Esophagus muscularis mucosa (tissue), 4 donors: ENCODE results near the gene LRRC45. TPM values are rescaled to one million over a fixed set of nuclear protein-coding genes. Genes with fewer than 3 reads are reported as not detected.

Experiments used
- DNase-seq: peaks from one replicate; pipeline ENCODE4 v3.0.0-alpha.2; 2017; ENCODE audit errors: extremely low spot score
- H3K27ac ChIP-seq, 4 donors: fragments of 200-600 bp; sonication (generic); replicated peaks in 1 of 4; 1 replicate in 3 of 4; 2 replicates in 1 of 4; pipeline ENCODE4 v1.5.1; 2016 to 2019; ENCODE audit warnings: mild to moderate bottlenecking in 1 of 4
- H3K27me3 ChIP-seq, 4 donors: fragments of 200-600 bp; sonication (generic); one replicate each; pipeline versions ENCODE4 v1.5.1 to v1.6.0; 2016 to 2019
- H3K36me3 ChIP-seq, 4 donors: fragments of 200-600 bp; sonication (generic); one replicate each; pipeline ENCODE4 v1.5.1; 2016 to 2019
- H3K4me1 ChIP-seq, 4 donors: fragments of 200-600 bp; sonication (generic); one replicate each; pipeline ENCODE4 v1.5.1; 2016 to 2019
- H3K4me3 ChIP-seq, 4 donors: fragments of 200-600 bp; sonication (generic); 1 replicate in 2 of 4; 2 replicates in 2 of 4; pipeline ENCODE4 v1.5.1; 2016 to 2019; ENCODE audit warnings: mild to moderate bottlenecking in 4 of 4, moderate library complexity in 1 of 4
- H3K9me3 ChIP-seq, 4 donors: fragments of 200-600 bp; sonication (generic); 1 replicate in 3 of 4; 2 replicates in 1 of 4; pipeline ENCODE4 v1.5.1; 2016 to 2019
- EP300 ChIP-seq: sonication (generic); formaldehyde crosslinking; IDR thresholded peaks from one replicate; pipeline ENCODE4 v1.6.1; 2017; ENCODE audit warnings: antibody characterized with exemption
- POLR2A ChIP-seq: fragments of 450-650 bp; IDR thresholded peaks from one replicate; pipeline ENCODE4 v1.6.1; 2017; ENCODE audit warnings: antibody characterized with exemption, moderate library complexity, mild to moderate bottlenecking, low read depth
- POLR2AphosphoS5 ChIP-seq, 2 donors: sonication (generic); formaldehyde crosslinking; IDR thresholded peaks; one replicate each; pipeline ENCODE4 v1.6.1; 2017; ENCODE audit warnings: antibody characterized with exemption in 2 of 2
- WGBS: methylation state at CpG from one replicate; pipeline ENCODE4 v1.1.5; 2018; 5-methylcytosine and 5-hydroxymethylcytosine counted together
- intact Hi-C: fragments of 100-400 bp; cut with DNase I; formaldehyde crosslinking; loops from one replicate; pipeline ENCODE4 v1.15.1; 2023
- total RNA-seq, 4 donors: library from RNA; depleted of rRNA; stranded (reverse); fragments of >200 nt; gene quantifications; one replicate each; pipeline versions ENCODE4 v1.1.0 to v1.2.1, GENCODE V29; 2016
- TF ChIP-seq, protein P1 (sequence below), 3 experiments: fragments of 200-600 bp in 2 of 3; fragments of 450-650 bp in 1 of 3; sonication (generic) in 2 of 3; IDR thresholded peaks; one replicate each; pipeline ENCODE4 v1.5.1; 2017 to 2019; ENCODE audit warnings: antibody characterized with exemption in 3 of 3, mild to moderate bottlenecking in 2 of 3, moderate library complexity in 1 of 3

LRRC45 gene
- total RNA-seq, 4 donors from 2014 or later: 6.6 to 15.8 (median 11.5) TPM

DNA sequence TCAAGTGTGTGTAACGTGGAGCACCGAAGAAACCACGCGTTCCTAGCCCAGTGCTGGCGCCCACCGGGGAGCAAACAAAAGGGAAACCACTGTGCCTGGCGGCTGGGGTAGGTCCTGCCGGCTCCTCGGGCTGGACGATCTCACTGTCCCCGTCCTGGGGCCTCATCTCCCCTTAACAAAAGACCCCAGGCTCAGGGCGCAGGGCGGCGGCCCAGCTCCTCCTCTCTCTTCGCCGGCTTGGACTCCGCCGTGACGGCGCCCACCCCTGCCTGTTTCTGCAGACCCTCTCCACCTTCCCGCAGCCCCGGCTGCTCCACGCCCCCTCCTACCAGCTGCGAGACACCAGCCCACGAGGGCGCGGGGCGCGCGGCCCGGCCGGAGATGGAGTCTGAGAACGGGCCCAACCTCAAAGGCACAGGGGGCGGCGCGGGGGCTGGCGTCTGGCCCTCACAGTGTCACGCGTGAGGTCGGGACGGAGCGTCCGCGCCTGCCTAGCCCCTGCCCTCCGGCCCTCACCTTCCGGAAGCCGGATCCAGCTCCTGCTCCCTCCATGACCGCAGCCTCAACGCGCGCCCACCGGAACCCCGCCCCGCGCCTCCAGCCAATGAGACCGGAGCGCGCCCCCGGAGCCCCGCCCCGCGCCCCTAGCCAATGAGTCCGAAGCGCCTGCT lies 660 bp upstream of the LRRC45 start, which contains the start of gene CENPX:
CENPX (minus strand) TSS at position 569 of the 671 bp plus-strand sequence; CDS start at position 552, 17 bp downstream.
- DNase-seq: no peak
- intact Hi-C loops: no loop called here

DNA sequence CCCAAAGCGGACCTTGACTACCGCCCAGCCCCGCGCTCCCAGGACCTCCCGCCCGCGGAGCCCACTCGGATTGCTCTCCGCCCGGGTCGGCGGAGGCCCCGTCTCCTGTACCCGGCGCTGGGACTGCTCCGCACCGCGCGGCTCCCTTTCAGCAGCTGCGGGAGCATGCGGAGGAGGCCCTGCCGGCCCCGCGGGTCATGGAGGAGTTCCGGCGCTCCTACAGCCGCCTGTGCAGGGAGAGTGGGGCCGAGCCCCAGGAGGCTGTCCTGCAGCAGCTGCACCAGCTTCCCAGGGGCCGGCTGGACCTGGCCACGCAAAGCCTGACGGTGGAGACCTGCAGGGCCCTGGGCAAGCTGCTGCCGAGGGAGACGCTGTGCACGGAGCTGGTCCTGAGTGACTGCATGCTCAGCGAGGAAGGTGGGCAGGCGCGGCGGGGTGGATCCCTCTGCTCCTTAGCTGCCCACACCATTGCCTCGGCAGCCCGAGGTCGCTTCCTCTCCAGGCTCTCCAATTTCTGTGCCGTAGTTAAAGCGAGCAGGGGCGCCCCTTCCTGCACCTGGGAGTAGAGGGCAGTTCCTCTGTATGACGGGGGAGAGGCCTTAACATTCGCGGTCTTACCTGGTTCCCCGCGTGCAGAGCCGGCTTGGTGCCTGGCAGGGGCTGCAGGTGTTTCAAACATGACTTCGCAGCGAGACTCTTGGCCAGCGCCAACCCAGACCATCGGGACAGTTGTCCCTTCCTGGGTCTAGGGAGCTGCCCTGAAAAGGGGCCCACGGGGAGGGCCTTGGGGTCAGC lies 539 bp downstream of the LRRC45 start:
- Histone ChIP-seq H3K4me1 (peaks cover 26 to 50% (median 38%) of the 10 kb centered on the region in 4 donors), H3K4me3 (peak overlapping the region; percentile 78 to 96 (median 86)), H3K27ac (peak overlapping the region in 3 of 4 donors; percentile 56 to 63 (median 59)), H3K36me3 (peaks cover 0 to 35% (median 17%) of the 10 kb centered on the region in 4 donors), H3K27me3 (no peaks in the 10 kb centered on the region), H3K9me3 (no peaks in the 10 kb centered on the region)
- no peak for DNase-seq
- TF ChIP-seq POLR2A: no peak
- intact Hi-C loops: no loop called here
- 11% methylated on average over 16 of the region's 55 CpGs for WGBS

More for the DNA sequence above, 660 bp upstream of the LRRC45 start, which contains the start of gene CENPX:
- Histone ChIP-seq H3K4me1 (peaks cover 26 to 50% (median 38%) of the 10 kb centered on the region in 4 donors), H3K9me3 (no peaks in the 10 kb centered on the region), H3K27me3 (no peaks in the 10 kb centered on the region), H3K36me3 (peaks cover 3 to 35% (median 21%) of the 10 kb centered on the region in 4 donors), H3K4me3 (peak within 1 kb of the TSS; percentile 83 to 96 (median 86)), H3K27ac (peak within 1 kb of the TSS; percentile 64 to 83 (median 75))
- peak in 1 of 2 donors; percentile 85 for TF ChIP-seq POLR2AphosphoS5 (IDR thresholded peaks at IDR 0.05)
- TF ChIP-seq, protein P1, sequence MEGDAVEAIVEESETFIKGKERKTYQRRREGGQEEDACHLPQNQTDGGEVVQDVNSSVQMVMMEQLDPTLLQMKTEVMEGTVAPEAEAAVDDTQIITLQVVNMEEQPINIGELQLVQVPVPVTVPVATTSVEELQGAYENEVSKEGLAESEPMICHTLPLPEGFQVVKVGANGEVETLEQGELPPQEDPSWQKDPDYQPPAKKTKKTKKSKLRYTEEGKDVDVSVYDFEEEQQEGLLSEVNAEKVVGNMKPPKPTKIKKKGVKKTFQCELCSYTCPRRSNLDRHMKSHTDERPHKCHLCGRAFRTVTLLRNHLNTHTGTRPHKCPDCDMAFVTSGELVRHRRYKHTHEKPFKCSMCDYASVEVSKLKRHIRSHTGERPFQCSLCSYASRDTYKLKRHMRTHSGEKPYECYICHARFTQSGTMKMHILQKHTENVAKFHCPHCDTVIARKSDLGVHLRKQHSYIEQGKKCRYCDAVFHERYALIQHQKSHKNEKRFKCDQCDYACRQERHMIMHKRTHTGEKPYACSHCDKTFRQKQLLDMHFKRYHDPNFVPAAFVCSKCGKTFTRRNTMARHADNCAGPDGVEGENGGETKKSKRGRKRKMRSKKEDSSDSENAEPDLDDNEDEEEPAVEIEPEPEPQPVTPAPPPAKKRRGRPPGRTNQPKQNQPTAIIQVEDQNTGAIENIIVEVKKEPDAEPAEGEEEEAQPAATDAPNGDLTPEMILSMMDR (IDR thresholded peaks at IDR 0.05): no peak
- TF ChIP-seq EP300: no peak
- peak; percentile 17 for TF ChIP-seq POLR2A
- 0% methylated on average over 20 of the region's 64 CpGs for WGBS

DNA sequence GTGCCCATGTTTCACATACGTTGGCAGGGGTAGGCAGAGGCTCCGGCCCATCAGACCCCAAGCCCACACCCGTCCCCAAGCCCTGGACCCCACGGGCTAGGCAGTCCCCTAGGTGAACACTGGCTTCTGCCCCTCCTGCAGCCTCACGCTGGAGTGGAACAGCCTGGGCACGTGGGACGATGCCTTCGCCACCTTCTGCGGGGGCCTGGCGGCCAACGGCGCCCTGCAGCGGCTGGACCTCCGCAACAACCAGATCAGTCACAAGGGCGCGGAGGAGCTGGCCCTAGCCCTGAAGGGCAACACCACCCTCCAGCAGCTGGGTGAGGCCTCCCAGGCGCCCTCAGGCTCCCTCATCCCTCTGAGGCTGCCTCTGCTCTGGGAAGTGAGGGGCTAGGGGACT lies 1.8 kb downstream of the LRRC45 start:
- TF ChIP-seq EP300 (no peak), POLR2A (no peak), POLR2AphosphoS5 (IDR thresholded peaks at IDR 0.05) (no peak)
- TF ChIP-seq, protein P1 (IDR thresholded peaks at IDR 0.05): no peak
- no peaks in the 10 kb centered on the region for H3K9me3 ChIP-seq
- WGBS: 90% methylated on average over 8 of the region's 17 CpGs
- H3K27ac ChIP-seq: no peak overlapping the region
- H3K27me3 ChIP-seq: peaks cover 0 to 5% (median 0%) of the 10 kb centered on the region in 4 donors
- peaks cover 0 to 30% (median 16%) of the 10 kb centered on the region in 4 donors for H3K36me3 ChIP-seq
- DNase-seq: no peak
- H3K4me1 ChIP-seq: peaks cover 24 to 48% (median 39%) of the 10 kb centered on the region in 4 donors
- intact Hi-C loops: no loop called here
- no peak overlapping the region for H3K4me3 ChIP-seq

DNA sequence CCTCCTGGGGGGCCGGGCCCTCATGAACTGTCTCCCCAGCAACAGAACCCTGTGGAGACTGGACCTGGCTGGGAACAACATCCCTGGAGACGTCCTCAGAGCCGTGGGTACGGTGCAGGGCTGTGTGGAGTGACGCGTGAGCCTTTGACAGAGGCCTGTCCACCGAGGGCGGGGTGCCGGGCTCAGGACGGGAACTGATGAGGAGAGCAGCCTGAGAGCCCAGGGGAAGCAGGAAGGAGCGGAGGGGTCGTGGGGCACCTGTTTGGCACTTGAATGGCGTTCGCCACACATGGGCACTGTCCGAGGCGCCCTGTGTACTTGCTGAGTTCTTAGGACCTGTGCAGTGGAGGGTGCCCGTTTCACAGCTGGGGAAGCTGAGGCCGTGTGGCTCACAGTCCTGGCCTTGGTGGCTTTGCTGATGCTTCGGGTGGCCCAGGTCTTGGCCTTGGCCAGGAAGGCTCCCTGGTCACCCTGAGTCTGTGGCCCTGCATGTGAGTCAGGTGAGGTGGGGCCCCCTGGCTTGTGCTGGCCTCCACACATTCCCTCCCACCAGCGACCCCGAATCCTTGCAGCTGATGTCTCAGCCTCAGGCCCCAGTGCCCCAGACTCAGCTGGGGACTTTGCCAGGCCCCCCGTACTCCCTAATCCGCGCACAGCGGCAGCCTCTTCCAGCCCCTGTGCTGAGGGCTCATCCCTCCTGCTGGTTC lies 2.4 kb downstream of the LRRC45 start:
- Histone ChIP-seq H3K4me1 (peaks cover 26 to 48% (median 40%) of the 10 kb centered on the region in 4 donors), H3K36me3 (peaks cover 0 to 30% (median 16%) of the 10 kb centered on the region in 4 donors), H3K4me3 (no peak overlapping the region), H3K27ac (no peak overlapping the region), H3K27me3 (peaks cover 0 to 5% (median 0%) of the 10 kb centered on the region in 4 donors), H3K9me3 (no peaks in the 10 kb centered on the region)
- TF ChIP-seq, protein P1 (IDR thresholded peaks at IDR 0.05): no peak
- TF ChIP-seq EP300: no peak
- no peak for TF ChIP-seq POLR2A
- no peak for TF ChIP-seq POLR2AphosphoS5 (IDR thresholded peaks at IDR 0.05)
- intact Hi-C loops: no loop called here
- DNase-seq: no peak
- WGBS: 90% methylated on average over 25 of the region's 25 CpGs
